H1 (cell line): Measurements from ENCODE around the gene CD28.

Experiments used
- CHD7 ChIP-seq: fragments of 300-600 bp; sonication (generic); IDR thresholded peaks from 2 replicates; pipeline ENCODE4 v1.7.1; 2012; ENCODE audit warnings: low read length, moderate library complexity, mild to moderate bottlenecking, inconsistent platforms; ENCODE audit not compliant: insufficient replicate concordance
- PHF8 ChIP-seq: fragments of 200-600 bp; sonication (generic); conservative IDR thresholded peaks from 2 replicates; pipeline ENCODE4 v1.7.1; 2012; ENCODE audit warnings: low read depth, mild to moderate bottlenecking, inconsistent platforms, low read length, moderate library complexity
- RAD21 ChIP-seq, 2 experiments: IDR thresholded peaks in 1 of 2; conservative IDR thresholded peaks in 1 of 2; 2 replicates each; pipeline ENCODE4 v1.6.1; 2011; ENCODE audit warnings: low read depth in 2 of 2, low read length in 2 of 2, improper control_type of control experiment in 1 of 2, inconsistent platforms in 1 of 2, mild to moderate bottlenecking in 1 of 2, moderate library complexity in 1 of 2
- RFX5 ChIP-seq: IDR thresholded peaks from 2 replicates; pipeline ENCODE4 v1.6.1; 2011; ENCODE audit warnings: low read depth, low read length, improper control_type of control experiment, borderline replicate concordance
- SIN3A ChIP-seq, 2 experiments: IDR thresholded peaks in 1 of 2; conservative IDR thresholded peaks in 1 of 2; 2 replicates each; pipeline ENCODE4 v1.6.1; 2011 to 2012; ENCODE audit warnings: low read length in 2 of 2, improper control_type of control experiment in 1 of 2, low read depth in 1 of 2, mild to moderate bottlenecking in 1 of 2
- TEAD4 ChIP-seq: IDR thresholded peaks from 2 replicates; pipeline ENCODE4 v1.6.1; 2012; ENCODE audit warnings: low read depth, low read length, inconsistent platforms, mixed read lengths
- TF ChIP-seq, protein P1 (sequence below), 3 experiments: IDR thresholded peaks; 1 replicate in 2 of 3; 2 replicates in 1 of 3; pipeline versions ENCODE4 v1.5.1 to v1.6.1; 2011; ENCODE audit warnings: low read length in 3 of 3, mild to moderate bottlenecking in 3 of 3, inconsistent platforms in 2 of 3, low read depth in 1 of 3, moderate library complexity in 1 of 3; ENCODE audit not compliant: insufficient read depth in 1 of 3; ENCODE audit errors: control extremely low read depth in 1 of 3

- TF ChIP-seq CHD7 (no peak), SIN3A (conservative IDR thresholded peaks at IDR 0.05 in 1 of 2, IDR thresholded peaks at IDR 0.05 in 1 of 2; ENCODE audit: low read depth in 1 of 2, low read length in 2 of 2) (no peak), PHF8 (no peak), RAD21 (IDR thresholded peaks at IDR 0.05 in 1 of 2, conservative IDR thresholded peaks at IDR 0.05 in 1 of 2; ENCODE audit: low read depth in 2 of 2, low read length in 2 of 2) (no peak), TEAD4 (no peak), RFX5 (no peak)
- TF ChIP-seq, protein P1, sequence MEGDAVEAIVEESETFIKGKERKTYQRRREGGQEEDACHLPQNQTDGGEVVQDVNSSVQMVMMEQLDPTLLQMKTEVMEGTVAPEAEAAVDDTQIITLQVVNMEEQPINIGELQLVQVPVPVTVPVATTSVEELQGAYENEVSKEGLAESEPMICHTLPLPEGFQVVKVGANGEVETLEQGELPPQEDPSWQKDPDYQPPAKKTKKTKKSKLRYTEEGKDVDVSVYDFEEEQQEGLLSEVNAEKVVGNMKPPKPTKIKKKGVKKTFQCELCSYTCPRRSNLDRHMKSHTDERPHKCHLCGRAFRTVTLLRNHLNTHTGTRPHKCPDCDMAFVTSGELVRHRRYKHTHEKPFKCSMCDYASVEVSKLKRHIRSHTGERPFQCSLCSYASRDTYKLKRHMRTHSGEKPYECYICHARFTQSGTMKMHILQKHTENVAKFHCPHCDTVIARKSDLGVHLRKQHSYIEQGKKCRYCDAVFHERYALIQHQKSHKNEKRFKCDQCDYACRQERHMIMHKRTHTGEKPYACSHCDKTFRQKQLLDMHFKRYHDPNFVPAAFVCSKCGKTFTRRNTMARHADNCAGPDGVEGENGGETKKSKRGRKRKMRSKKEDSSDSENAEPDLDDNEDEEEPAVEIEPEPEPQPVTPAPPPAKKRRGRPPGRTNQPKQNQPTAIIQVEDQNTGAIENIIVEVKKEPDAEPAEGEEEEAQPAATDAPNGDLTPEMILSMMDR (IDR thresholded peaks at IDR 0.05; ENCODE audit: control extremely low read depth in 1 of 3, insufficient read depth in 1 of 3, low read depth in 1 of 3, low read length in 3 of 3), result no peak
Measured at GRCh38 chr2:203669820-203670219, 36.6 kb upstream of the CD28 start.
